HEK293T (cell line): Measurements from ENCODE around the gene CYP3A5.

Experiments
- CTCF ChIA-PET: fragments of 350-600 bp; formaldehyde crosslinking; extraction: SDS; loops from one replicate; lab custom pipeline; 2021; ENCODE audit warnings: antibody characterized with exemption, inconsistent platforms; lab: Yijun Ruan, JAX
- POLR2A ChIA-PET: fragments of 350-600 bp; formaldehyde crosslinking; extraction: SDS; loops from one replicate; lab custom pipeline; 2020; ENCODE audit warnings: antibody characterized with exemption, inconsistent platforms; lab: Yijun Ruan, JAX
- DNase-seq: peaks from one replicate; pipeline ENCODE4 v3.0.0; 2012; ENCODE audit warnings: mixed read lengths; ENCODE audit errors: extremely low spot score
- ARNT ChIP-seq: fragments of 450-650 bp; IDR thresholded peaks from 2 replicates; pipeline ENCODE4 v1.6.1; 2017; ENCODE audit warnings: mild to moderate bottlenecking
- BHLHE40 ChIP-seq: fragments of 450-650 bp; IDR thresholded peaks from 2 replicates; pipeline ENCODE4 v1.6.1; 2016; ENCODE audit warnings: mild to moderate bottlenecking, moderate library complexity, borderline replicate concordance
- CTBP1 ChIP-seq: fragments of 450-650 bp; IDR thresholded peaks from 2 replicates; pipeline ENCODE4 v1.6.1; 2016; ENCODE audit warnings: borderline replicate concordance
- ELF4 ChIP-seq: fragments of 450-650 bp; IDR thresholded peaks from 2 replicates; pipeline ENCODE4 v1.6.1; 2017; ENCODE audit warnings: antibody characterized with exemption
- FOXA1 ChIP-seq: fragments of 450-650 bp; IDR thresholded peaks from 2 replicates; pipeline ENCODE4 v1.6.1; 2016; ENCODE audit warnings: mild to moderate bottlenecking
- FOXK2 ChIP-seq: fragments of 450-650 bp; IDR thresholded peaks from 2 replicates; pipeline ENCODE4 v1.6.1; 2016; ENCODE audit warnings: mild to moderate bottlenecking
- FOXM1 ChIP-seq: fragments of 450-650 bp; IDR thresholded peaks from 2 replicates; pipeline ENCODE4 v1.6.1; 2017; ENCODE audit warnings: mild to moderate bottlenecking, borderline replicate concordance
- HDGF ChIP-seq: fragments of 450-650 bp; IDR thresholded peaks from 2 replicates; pipeline ENCODE4 v1.6.1; 2017; ENCODE audit warnings: antibody characterized with exemption, borderline replicate concordance
- L3MBTL2 ChIP-seq: fragments of 450-650 bp; conservative IDR thresholded peaks from 2 replicates; pipeline ENCODE4 v1.6.1; 2016; ENCODE audit warnings: mild to moderate bottlenecking
- LEF1 ChIP-seq: fragments of 450-650 bp; IDR thresholded peaks from 2 replicates; pipeline ENCODE4 v1.6.1; 2017; ENCODE audit warnings: mild to moderate bottlenecking, borderline replicate concordance
- NFRKB ChIP-seq: fragments of 450-650 bp; IDR thresholded peaks from 2 replicates; pipeline ENCODE4 v1.6.1; 2016; ENCODE audit warnings: mild to moderate bottlenecking, moderate library complexity
- PKNOX1 ChIP-seq: fragments of 450-650 bp; IDR thresholded peaks from 2 replicates; pipeline ENCODE4 v1.6.1; 2016
- SP1 ChIP-seq: fragments of 450-650 bp; IDR thresholded peaks from 2 replicates; pipeline ENCODE4 v1.6.1; 2017
- SUZ12 ChIP-seq: fragments of 450-650 bp; IDR thresholded peaks from 2 replicates; pipeline ENCODE4 v1.6.1; 2016; ENCODE audit warnings: mild to moderate bottlenecking
- TARDBP ChIP-seq: fragments of 450-650 bp; IDR thresholded peaks from 2 replicates; pipeline ENCODE4 v1.6.1; 2016
- ZNF384 ChIP-seq: fragments of 450-650 bp; IDR thresholded peaks from 2 replicates; pipeline ENCODE4 v1.6.1; 2016

Gene CYP3A5

GRCh38 chr7:99617192-99617781 is 62.5 kb downstream of the CYP3A5 start:
- CTCF ChIA-PET = interaction anchor here (1.5 kb wide), 1 partner anchor 16 kb away, joined by 3 read pairs; no protein-coding TSS in a partner anchor
- TF ChIP-seq ELF4 = no peak
- TF ChIP-seq FOXM1 = no peak
- TF ChIP-seq SP1 = no peak
- no peak for TF ChIP-seq BHLHE40
- no peak for TF ChIP-seq FOXK2
- TF ChIP-seq TARDBP = no peak
- no peak for TF ChIP-seq L3MBTL2
- no peak for TF ChIP-seq ARNT
- no peak for TF ChIP-seq PKNOX1
- no peak for TF ChIP-seq HDGF
- no peak for DNase-seq
- POLR2A ChIA-PET = interaction anchor here (0.8 to 3.8 kb wide), 14 partner anchors 11 to 830 kb away, joined by 3 to 31 read pairs (median 4); partner anchors contain the start of genes TRIM4, ZKSCAN5 and ZNF655

- TF ChIP-seq TARDBP (no peak), FOXA1 (no peak), FOXM1 (no peak), ARNT (peak; percentile 90), ZNF384 (no peak), L3MBTL2 (peak; percentile 92), SP1 (no peak)
- DNase-seq = peak; percentile 96
- ChIA-PET CTCF (interaction anchor here (1.0 to 1.5 kb wide), 3 partner anchors 15 to 91 kb away, joined by 3 to 5 read pairs (median 3); no protein-coding TSS in a partner anchor), POLR2A (interaction anchor here (0.5 to 3.8 kb wide), 23 partner anchors 10 to 831 kb away, joined by 3 to 31 read pairs (median 4); partner anchors contain the start of genes AP4M1, CPSF4, FAM200A and MCM7)
Observed at GRCh38 chr7:99616359-99617191, 63.2 kb downstream of the CYP3A5 start, which contains the start of gene ZSCAN25. Gene ZSCAN25 (plus strand): TSS chr7:99616946. CDS start chr7:99619607, 2,661 bp downstream.

DNA sequence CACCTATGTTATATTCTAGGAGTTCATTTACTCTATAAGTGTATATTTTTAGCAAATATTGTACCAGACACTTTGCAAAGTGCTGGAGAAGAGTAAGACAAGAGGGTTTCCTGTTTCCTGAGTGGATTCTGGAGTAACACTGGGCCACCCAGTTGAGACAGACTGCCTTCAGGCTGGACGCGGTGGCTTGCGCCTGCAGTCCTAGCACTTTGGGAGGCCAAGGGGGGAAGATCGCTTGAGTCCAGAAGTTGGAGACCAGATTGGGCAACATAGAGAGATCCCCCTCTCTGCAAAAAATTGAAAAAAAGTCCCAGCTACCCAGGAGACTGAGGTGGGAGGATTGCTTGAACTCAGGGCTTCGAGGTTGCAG is 63.8 kb downstream of the CYP3A5 start:
- TF ChIP-seq L3MBTL2 = no peak
- TF ChIP-seq LEF1 = no peak
- TF ChIP-seq NFRKB = no peak
- no peak for TF ChIP-seq FOXA1
- TF ChIP-seq SP1 = no peak
- no peak for TF ChIP-seq SUZ12
- TF ChIP-seq HDGF = no peak
- ChIA-PET POLR2A (interaction anchor here (0.7 to 3.8 kb wide), 12 partner anchors 14 to 832 kb away, joined by 3 to 31 read pairs (median 4); partner anchors contain the start of genes AP4M1, FAM200A, MCM7 and ZKSCAN5), CTCF (interaction anchor here (0.7 to 1.5 kb wide), 4 partner anchors 14 to 102 kb away, joined by 3 to 5 read pairs (median 3); no protein-coding TSS in a partner anchor)
- DNase-seq = no peak

DNA sequence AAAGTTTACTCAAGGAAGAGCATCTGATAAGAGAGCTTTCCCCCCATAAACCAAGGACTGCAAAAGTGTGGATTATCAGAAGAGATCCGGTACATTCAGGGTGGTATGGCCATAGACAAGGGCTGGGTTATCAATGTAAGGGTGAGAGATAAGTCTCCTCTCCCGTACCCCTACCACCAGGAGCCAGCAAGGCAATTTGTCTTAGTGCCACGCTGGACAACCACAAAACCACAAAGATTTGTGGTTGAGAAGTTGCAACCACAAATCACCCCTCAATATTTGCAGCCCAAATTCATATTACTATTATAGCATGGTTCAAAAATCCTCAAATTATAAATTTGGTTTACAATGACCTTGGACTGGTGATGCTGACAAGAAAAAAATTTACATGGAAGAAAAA is 65.3 kb downstream of the CYP3A5 start:
- ChIA-PET CTCF (no interaction called here), POLR2A (interaction anchor here (3.8 kb wide), 1 partner anchor 56 kb away, joined by 31 read pairs; the partner anchor contains the start of gene ZNF655)
- TF ChIP-seq ELF4 (no peak), SP1 (no peak), FOXM1 (no peak), FOXK2 (no peak), ARNT (no peak), FOXA1 (no peak), PKNOX1 (no peak), LEF1 (no peak), NFRKB (no peak), BHLHE40 (no peak), SUZ12 (no peak), TARDBP (no peak), L3MBTL2 (no peak), HDGF (no peak), ZNF384 (no peak), CTBP1 (no peak)
- DNase-seq = no peak

DNA sequence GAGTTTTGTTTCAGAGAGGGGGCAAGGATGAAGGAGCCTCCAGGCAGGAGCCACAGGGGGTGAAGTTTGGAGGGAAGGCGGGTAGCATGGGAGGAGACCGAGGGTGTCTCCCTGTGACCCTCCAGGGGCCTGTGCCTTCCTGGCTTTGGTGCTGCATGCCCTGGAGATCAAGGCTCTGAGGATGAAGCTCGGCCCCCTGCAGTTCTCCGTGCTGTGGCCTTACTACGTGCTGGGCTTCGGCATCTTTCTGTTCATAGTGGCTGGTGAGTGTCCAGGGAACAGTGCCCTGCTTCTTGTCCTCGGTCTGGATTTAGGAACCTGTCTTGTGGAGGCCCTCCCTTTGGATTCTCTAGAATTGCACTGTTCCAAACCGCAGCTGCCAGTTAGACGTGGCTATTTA is 72.2 kb downstream of the CYP3A5 start:
- TF ChIP-seq ELF4 (no peak), NFRKB (no peak), ZNF384 (no peak), ARNT (no peak), LEF1 (no peak), PKNOX1 (no peak), FOXM1 (no peak)
- ChIA-PET CTCF (no interaction called here), POLR2A (interaction anchor here (1.5 kb wide), 1 partner anchor 10 kb away, joined by 8 read pairs; the partner anchor contains the start of gene ZSCAN25)
- DNase-seq = no peak
